ENCODE results near the gene OR10G3.

- TF ChIP-seq, protein P1, sequence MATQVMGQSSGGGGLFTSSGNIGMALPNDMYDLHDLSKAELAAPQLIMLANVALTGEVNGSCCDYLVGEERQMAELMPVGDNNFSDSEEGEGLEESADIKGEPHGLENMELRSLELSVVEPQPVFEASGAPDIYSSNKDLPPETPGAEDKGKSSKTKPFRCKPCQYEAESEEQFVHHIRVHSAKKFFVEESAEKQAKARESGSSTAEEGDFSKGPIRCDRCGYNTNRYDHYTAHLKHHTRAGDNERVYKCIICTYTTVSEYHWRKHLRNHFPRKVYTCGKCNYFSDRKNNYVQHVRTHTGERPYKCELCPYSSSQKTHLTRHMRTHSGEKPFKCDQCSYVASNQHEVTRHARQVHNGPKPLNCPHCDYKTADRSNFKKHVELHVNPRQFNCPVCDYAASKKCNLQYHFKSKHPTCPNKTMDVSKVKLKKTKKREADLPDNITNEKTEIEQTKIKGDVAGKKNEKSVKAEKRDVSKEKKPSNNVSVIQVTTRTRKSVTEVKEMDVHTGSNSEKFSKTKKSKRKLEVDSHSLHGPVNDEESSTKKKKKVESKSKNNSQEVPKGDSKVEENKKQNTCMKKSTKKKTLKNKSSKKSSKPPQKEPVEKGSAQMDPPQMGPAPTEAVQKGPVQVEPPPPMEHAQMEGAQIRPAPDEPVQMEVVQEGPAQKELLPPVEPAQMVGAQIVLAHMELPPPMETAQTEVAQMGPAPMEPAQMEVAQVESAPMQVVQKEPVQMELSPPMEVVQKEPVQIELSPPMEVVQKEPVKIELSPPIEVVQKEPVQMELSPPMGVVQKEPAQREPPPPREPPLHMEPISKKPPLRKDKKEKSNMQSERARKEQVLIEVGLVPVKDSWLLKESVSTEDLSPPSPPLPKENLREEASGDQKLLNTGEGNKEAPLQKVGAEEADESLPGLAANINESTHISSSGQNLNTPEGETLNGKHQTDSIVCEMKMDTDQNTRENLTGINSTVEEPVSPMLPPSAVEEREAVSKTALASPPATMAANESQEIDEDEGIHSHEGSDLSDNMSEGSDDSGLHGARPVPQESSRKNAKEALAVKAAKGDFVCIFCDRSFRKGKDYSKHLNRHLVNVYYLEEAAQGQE (IDR thresholded peaks at IDR 0.05; ENCODE audit: insufficient replicate concordance, low read depth), result no peak
- TF ChIP-seq POLR2AphosphoS5 (IDR thresholded peaks at IDR 0.05; ENCODE audit: low read depth) (no peak), SPI1 (IDR thresholded peaks at IDR 0.05; ENCODE audit: borderline replicate concordance, low read depth) (no peak)
These were observed 4.2 kb downstream of the OR10G3 start for GRCh38 chr14:21575661-21576060.
